Measurements from ENCODE around the gene HADH.

DNA sequence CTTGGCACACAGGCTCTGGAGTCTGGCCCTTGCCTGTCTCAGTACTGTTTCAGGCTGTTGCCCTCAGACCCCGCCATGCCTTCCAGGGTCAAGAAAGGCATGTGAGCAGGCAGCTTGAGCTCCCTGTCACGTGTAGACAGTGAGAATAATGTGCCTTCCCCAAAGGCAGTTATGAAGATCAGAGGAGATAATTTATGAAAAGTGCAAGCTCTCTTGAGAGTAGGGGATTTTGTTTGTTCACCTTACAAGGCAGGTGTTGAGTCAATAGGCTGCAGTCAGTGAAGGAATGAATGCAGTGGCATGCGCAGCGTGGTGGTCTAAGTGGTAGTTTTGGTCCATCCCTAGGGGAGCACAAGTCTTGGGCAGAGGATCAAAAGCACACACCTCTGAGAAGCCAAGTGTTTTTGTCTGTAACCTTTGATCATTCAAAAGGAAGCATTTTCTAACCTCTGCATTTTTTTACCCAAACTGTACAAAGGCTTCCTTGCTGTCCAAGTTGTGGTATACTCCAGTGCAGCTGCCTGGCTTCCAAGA is 14.4 kb downstream of the HADH start:
- TF ChIP-seq EZH2 (IDR thresholded peaks at IDR 0.05; ENCODE audit: insufficient read depth, poor library complexity, severe bottlenecking) (no peak), EZH2phosphoT487 (IDR thresholded peaks at IDR 0.05; ENCODE audit: insufficient read depth, low read depth) (no peak)
